Colonic mucosa (tissue), 4 donors: ENCODE results near the gene CABP4. TPM values are rescaled to one million over a fixed set of nuclear protein-coding genes. Genes with fewer than 3 reads are reported as not detected.

Experiments
- DNase-seq: peaks from one replicate; pipeline ENCODE4 v3.0.0-alpha.2; 2020
- H3K27ac ChIP-seq: fragments of 200-600 bp; one replicate; pipeline ENCODE4 v1.8.0; 2021
- H3K27me3 ChIP-seq: fragments of 200-600 bp; one replicate; pipeline ENCODE4 v1.8.0; 2021
- H3K36me3 ChIP-seq: fragments of 200-600 bp; one replicate; pipeline ENCODE4 v1.8.0; 2021
- H3K4me1 ChIP-seq: fragments of 200-600 bp; one replicate; pipeline ENCODE4 v1.8.0; 2021; ENCODE audit warnings: mild to moderate bottlenecking
- H3K4me3 ChIP-seq: fragments of 200-600 bp; one replicate; pipeline ENCODE4 v1.8.0; 2021
- H3K9ac ChIP-seq, 2 donors: one replicate each; pipeline ENCODE4 v1.7.0; 2013; ENCODE audit warnings: control low read depth in 2 of 2, low read depth in 2 of 2, low read length in 2 of 2
- H3K9me3 ChIP-seq: fragments of 200-600 bp; one replicate; pipeline ENCODE4 v1.8.0; 2021
- CTCF ChIP-seq: fragments of 200-600 bp; IDR thresholded peaks from one replicate; pipeline ENCODE4 v1.8.0; 2022; ENCODE audit warnings: antibody characterized with exemption, mild to moderate bottlenecking
- intact Hi-C: fragments of 100-400 bp; cut with DNase I; formaldehyde crosslinking; loops from one replicate; pipeline ENCODE4 v1.14.1; 2022
- total RNA-seq, 2 donors: library from RNA; stranded (reverse); fragmentation: NEBNext Ultra II Directional in 1 of 2; extraction: Animal tissue kit (Norgen Biotek cat#: 25700) in 1 of 2; gene quantifications; one replicate each; pipeline ENCODE4 v1.2.1, GENCODE V29; 2021
- donor health status: healthy.
- donor health status: DM: no; HTN: no; CAD: no.
- donor health status: DM: no; HTN: no; CAD: no.

The CABP4 gene
- total RNA-seq, 2 donors from 2014 or later = 0.20 to 0.53 TPM

GRCh38 chr11:67492069-67492727, 37.0 kb downstream of the CABP4 start:
- intact Hi-C loops = no loop called here

GRCh38 chr11:67492801-67493547, 37.8 kb downstream of the CABP4 start:
- Histone ChIP-seq H3K4me1 (no peaks in the 10 kb centered on the region), H3K27me3 (no peaks in the 10 kb centered on the region), H3K27ac (no peak overlapping the region), H3K4me3 (no peak overlapping the region), H3K9me3 (no peaks in the 10 kb centered on the region), H3K9ac (no peak overlapping the region), H3K36me3 (peaks cover 9% of the 10 kb centered on the region)
- no peak for DNase-seq
- intact Hi-C loops = no loop called here
- TF ChIP-seq CTCF = no peak

More at GRCh38 chr11:67492069-67492727, 37.0 kb downstream of the CABP4 start:
- no peak overlapping the region for H3K9ac ChIP-seq
- H3K4me1 ChIP-seq = no peaks in the 10 kb centered on the region
- no peak for DNase-seq
- H3K27ac ChIP-seq = no peak overlapping the region
- no peak for TF ChIP-seq CTCF
- no peaks in the 10 kb centered on the region for H3K9me3 ChIP-seq
- H3K27me3 ChIP-seq = no peaks in the 10 kb centered on the region
- H3K36me3 ChIP-seq = peaks cover 13% of the 10 kb centered on the region
- no peak overlapping the region for H3K4me3 ChIP-seq

- H3K9me3 ChIP-seq = no peaks in the 10 kb centered on the region
- H3K27ac ChIP-seq = no peak overlapping the region
- H3K9ac ChIP-seq = no peak overlapping the region
- intact Hi-C loops = no loop called here
- no peak for DNase-seq
- TF ChIP-seq CTCF = no peak
- H3K4me1 ChIP-seq = no peaks in the 10 kb centered on the region
- H3K4me3 ChIP-seq = no peak overlapping the region
- H3K27me3 ChIP-seq = no peaks in the 10 kb centered on the region
- peaks cover 7% of the 10 kb centered on the region for H3K36me3 ChIP-seq
Measured at GRCh38 chr11:67493548-67494370, 38.6 kb downstream of the CABP4 start.

GRCh38 chr11:67494371-67495233, 39.4 kb downstream of the CABP4 start:
- H3K27me3 ChIP-seq = no peaks in the 10 kb centered on the region
- no peaks in the 10 kb centered on the region for H3K9me3 ChIP-seq
- H3K36me3 ChIP-seq = peaks cover 7% of the 10 kb centered on the region
- no peak for TF ChIP-seq CTCF
- no peak for DNase-seq
- no peak overlapping the region for H3K27ac ChIP-seq
- no peaks in the 10 kb centered on the region for H3K4me1 ChIP-seq
- no peak overlapping the region for H3K4me3 ChIP-seq
- intact Hi-C loops = no loop called here
- H3K9ac ChIP-seq = no peak overlapping the region
